Transverse colon (tissue), 4 donors: ENCODE results near the gene UBA5.

Experiments
- POLR2AphosphoS5 ChIP-seq, 3 donors: sonication (generic); formaldehyde crosslinking; IDR thresholded peaks; one replicate each; pipeline ENCODE4 v1.6.1; 2016; ENCODE audit warnings: antibody characterized with exemption in 3 of 3
- TF ChIP-seq, protein P1 (sequence below), 5 experiments: fragments of 200-600 bp in 3 of 5; fragments of 450-650 bp in 2 of 5; sonication (generic) in 3 of 5; IDR thresholded peaks; 1 replicate in 2 of 5; 2 replicates in 3 of 5; pipeline ENCODE4 v1.5.1; 2016 to 2017; ENCODE audit warnings: antibody characterized with exemption in 5 of 5, inconsistent platforms in 3 of 5, mild to moderate bottlenecking in 2 of 5, moderate library complexity in 1 of 5

DNA sequence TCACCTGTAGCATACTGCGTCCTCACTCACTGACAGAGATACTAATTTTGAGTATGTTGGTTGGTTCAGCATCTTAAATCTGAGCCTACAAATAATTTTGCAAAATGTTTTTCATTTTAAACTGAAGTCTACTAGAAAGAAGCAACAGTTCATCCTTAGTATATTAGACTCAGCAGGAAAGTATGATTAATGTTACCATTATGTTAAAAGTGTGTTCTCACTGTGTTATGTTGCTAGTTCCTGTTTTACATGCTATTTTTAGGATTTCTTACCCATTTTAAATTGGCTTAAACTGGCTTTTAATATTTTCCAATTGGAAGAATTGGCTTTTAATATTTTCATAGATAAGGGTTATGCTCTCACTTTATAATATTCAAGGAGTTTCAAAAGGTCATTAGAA lies 37.4 kb upstream of the UBA5 start:
- TF ChIP-seq, protein P1, sequence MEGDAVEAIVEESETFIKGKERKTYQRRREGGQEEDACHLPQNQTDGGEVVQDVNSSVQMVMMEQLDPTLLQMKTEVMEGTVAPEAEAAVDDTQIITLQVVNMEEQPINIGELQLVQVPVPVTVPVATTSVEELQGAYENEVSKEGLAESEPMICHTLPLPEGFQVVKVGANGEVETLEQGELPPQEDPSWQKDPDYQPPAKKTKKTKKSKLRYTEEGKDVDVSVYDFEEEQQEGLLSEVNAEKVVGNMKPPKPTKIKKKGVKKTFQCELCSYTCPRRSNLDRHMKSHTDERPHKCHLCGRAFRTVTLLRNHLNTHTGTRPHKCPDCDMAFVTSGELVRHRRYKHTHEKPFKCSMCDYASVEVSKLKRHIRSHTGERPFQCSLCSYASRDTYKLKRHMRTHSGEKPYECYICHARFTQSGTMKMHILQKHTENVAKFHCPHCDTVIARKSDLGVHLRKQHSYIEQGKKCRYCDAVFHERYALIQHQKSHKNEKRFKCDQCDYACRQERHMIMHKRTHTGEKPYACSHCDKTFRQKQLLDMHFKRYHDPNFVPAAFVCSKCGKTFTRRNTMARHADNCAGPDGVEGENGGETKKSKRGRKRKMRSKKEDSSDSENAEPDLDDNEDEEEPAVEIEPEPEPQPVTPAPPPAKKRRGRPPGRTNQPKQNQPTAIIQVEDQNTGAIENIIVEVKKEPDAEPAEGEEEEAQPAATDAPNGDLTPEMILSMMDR (IDR thresholded peaks at IDR 0.05), result no peak
- no peak for TF ChIP-seq POLR2AphosphoS5 (IDR thresholded peaks at IDR 0.05)
